OCI-LY7 (cell line): ENCODE results near the gene MTCH1.

ENCODE experiments used
- EZH2phosphoT487 ChIP-seq: fragments of 200-600 bp; sonication (generic); IDR thresholded peaks from 2 replicates; pipeline ENCODE4 v1.6.1; 2018; ENCODE audit warnings: low read depth, borderline replicate concordance, mild to moderate bottlenecking, mixed run types, antibody characterized with exemption, low read length, moderate library complexity, mixed read lengths
- TF ChIP-seq, protein P1 (sequence below): fragments of 200-600 bp; sonication (generic); conservative IDR thresholded peaks from 2 replicates; pipeline ENCODE4 v1.5.1; 2014; ENCODE audit warnings: mild to moderate bottlenecking, antibody characterized with exemption, low read length, moderate library complexity, mixed read lengths

- TF ChIP-seq, protein P1, sequence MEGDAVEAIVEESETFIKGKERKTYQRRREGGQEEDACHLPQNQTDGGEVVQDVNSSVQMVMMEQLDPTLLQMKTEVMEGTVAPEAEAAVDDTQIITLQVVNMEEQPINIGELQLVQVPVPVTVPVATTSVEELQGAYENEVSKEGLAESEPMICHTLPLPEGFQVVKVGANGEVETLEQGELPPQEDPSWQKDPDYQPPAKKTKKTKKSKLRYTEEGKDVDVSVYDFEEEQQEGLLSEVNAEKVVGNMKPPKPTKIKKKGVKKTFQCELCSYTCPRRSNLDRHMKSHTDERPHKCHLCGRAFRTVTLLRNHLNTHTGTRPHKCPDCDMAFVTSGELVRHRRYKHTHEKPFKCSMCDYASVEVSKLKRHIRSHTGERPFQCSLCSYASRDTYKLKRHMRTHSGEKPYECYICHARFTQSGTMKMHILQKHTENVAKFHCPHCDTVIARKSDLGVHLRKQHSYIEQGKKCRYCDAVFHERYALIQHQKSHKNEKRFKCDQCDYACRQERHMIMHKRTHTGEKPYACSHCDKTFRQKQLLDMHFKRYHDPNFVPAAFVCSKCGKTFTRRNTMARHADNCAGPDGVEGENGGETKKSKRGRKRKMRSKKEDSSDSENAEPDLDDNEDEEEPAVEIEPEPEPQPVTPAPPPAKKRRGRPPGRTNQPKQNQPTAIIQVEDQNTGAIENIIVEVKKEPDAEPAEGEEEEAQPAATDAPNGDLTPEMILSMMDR, result no peak
- TF ChIP-seq EZH2phosphoT487, result no peak
These were observed 56.4 kb downstream of the MTCH1 start for GRCh38 chr6:36929607-36930006.
